HuH-7 (cell line): Measurements from ENCODE around the gene MDC1.
A peak's percentile ranks its signal among the peaks of the same experiment; 100 is the strongest.
"Not testable (repeated sequence)": the region's sequence is repeated elsewhere in the genome, so short reads cannot be mapped to it uniquely, and the experiment has no call there.

Source experiments
- DNase-seq: peaks from one replicate; pipeline ENCODE4 v3.0.0; 2011; ENCODE audit warnings: low spot score

The MDC1 gene

GRCh38 chr6:30725713-30726505 is 8.8 kb upstream of the MDC1 start:
- no peak for DNase-seq

- DNase-seq = no peak
Measured at GRCh38 chr6:30724906-30725667, 8.0 kb upstream of the MDC1 start.

- not testable (repeated sequence) for DNase-seq
Measured at GRCh38 chr6:30723843-30724741, 7.0 kb upstream of the MDC1 start.

GRCh38 chr6:30723159-30723842 is 6.2 kb upstream of the MDC1 start:
- DNase-seq = not testable (repeated sequence)

GRCh38 chr6:30722280-30723112 is 5.4 kb upstream of the MDC1 start:
- peak; percentile 47 for DNase-seq

GRCh38 chr6:30722025-30722279 is 4.9 kb upstream of the MDC1 start:
- not testable (repeated sequence) for DNase-seq

GRCh38 chr6:30721198-30722024 is 4.3 kb upstream of the MDC1 start:
- peak; percentile 61 for DNase-seq

- DNase-seq = no peak
Measured at GRCh38 chr6:30720738-30721197, 3.7 kb upstream of the MDC1 start.

GRCh38 chr6:30719791-30720737 is 3.0 kb upstream of the MDC1 start, which contains the start of gene TUBB:
Gene TUBB, plus strand, starts transcription at chr6:30720352. Its CDS starts 155 bp downstream, at chr6:30720507.
- DNase-seq = peak; percentile 85

- no peak for DNase-seq
Measured at GRCh38 chr6:30719356-30719755, 2.3 kb upstream of the MDC1 start.

- not testable (repeated sequence) for DNase-seq
Measured at GRCh38 chr6:30717845-30718720, 1.0 kb upstream of the MDC1 start.

GRCh38 chr6:30716879-30717128 is 277 bp downstream of the MDC1 start:
- DNase-seq = no peak

GRCh38 chr6:30714263-30714662 is 2.8 kb downstream of the MDC1 start:
- no peak for DNase-seq

- no peak for DNase-seq
Measured at GRCh38 chr6:30712441-30712945, 4.6 kb downstream of the MDC1 start.

GRCh38 chr6:30711758-30712380 is 5.2 kb downstream of the MDC1 start:
- no peak for DNase-seq

GRCh38 chr6:30709101-30709868 is 7.8 kb downstream of the MDC1 start:
- DNase-seq = no peak
